Testis (tissue), 2 donors: ENCODE measurements around the gene ENTPD8.

Source experiments
- CTCF ChIP-seq, 3 experiments: fragments of 450-650 bp in 2 of 3; fragments of 200-600 bp in 1 of 3; sonication (generic) in 1 of 3; IDR thresholded peaks; one replicate each; pipeline ENCODE4 v1.5.1; 2016 to 2019; ENCODE audit warnings: antibody characterized with exemption in 3 of 3, mild to moderate bottlenecking in 2 of 3, moderate library complexity in 1 of 3
- POLR2A ChIP-seq: fragments of 450-650 bp; IDR thresholded peaks from one replicate; pipeline ENCODE4 v1.6.1; 2017; ENCODE audit warnings: antibody characterized with exemption, mild to moderate bottlenecking, moderate library complexity

DNA sequence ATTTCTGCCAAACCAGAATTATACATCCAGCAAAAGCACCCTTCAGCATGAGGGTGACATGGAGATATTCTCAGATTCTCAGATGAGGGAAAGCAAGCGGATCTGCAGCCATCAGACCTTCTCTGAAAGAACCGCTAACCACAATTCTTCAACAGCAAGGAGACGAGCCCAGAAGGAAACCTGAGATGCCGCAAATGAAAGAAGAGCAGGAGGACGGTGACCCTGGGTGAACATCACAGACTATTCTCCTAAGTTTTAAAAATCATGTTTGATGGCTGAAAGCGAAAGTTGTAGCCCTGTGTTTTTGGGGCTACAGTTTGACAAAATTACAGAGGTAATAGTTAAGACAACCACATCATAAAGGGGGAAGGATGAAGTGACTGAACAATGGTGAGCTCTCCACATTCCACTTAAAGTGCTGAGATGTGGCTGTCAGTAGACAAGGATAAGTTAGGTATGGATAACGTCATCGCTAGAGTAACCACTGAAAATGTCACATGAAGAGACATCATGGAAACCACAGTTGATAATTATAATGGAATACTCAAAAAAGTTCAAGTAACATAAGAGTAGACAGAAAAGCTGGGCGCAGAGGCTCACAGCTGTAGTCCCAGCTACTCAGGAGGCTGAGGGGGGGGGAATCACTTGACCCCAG is 49.5 kb upstream of the ENTPD8 start:
- TF ChIP-seq CTCF (IDR thresholded peaks at IDR 0.05) (no peak), POLR2A (no peak)
